Epithelial cell of esophagus (primary cell): Measurements from ENCODE around the gene SRGAP1.

Experiments
- DNase-seq: peaks from one replicate; pipeline ENCODE4 v3.0.0; 2010; ENCODE audit warnings: low read depth
- H3K4me3 ChIP-seq: 2 replicates; pipeline ENCODE4 v1.5.1; 2011; ENCODE audit warnings: mild to moderate bottlenecking, low read length, control low read depth
- CTCF ChIP-seq: IDR thresholded peaks from 2 replicates; pipeline ENCODE4 v1.5.1; 2011; ENCODE audit warnings: low read depth, mild to moderate bottlenecking, low read length, control low read depth, inconsistent platforms; ENCODE audit not compliant: insufficient read depth; ENCODE audit errors: missing control alignments

SRGAP1 gene

GRCh38 chr12:63844391-63845341, at the start of gene SRGAP1:
SRGAP1 (plus strand) TSS chr12:63844700; CDS start chr12:63844817, 117 bp downstream.
- no peak for TF ChIP-seq CTCF
- DNase-seq, result peak; percentile 56
- H3K4me3 ChIP-seq, result peak within 1 kb of the TSS; percentile 66

- no peak for DNase-seq
- H3K4me3 ChIP-seq, result no peak overlapping the region
Observed at GRCh38 chr12:63795032-63795687, 49.3 kb upstream of the SRGAP1 start.

GRCh38 chr12:63795944-63796343, 48.6 kb upstream of the SRGAP1 start:
- TF ChIP-seq CTCF, result no peak
- no peak for DNase-seq
- H3K4me3 ChIP-seq, result no peak overlapping the region

More at GRCh38 chr12:63795032-63795687, 49.3 kb upstream of the SRGAP1 start:
- no peak for TF ChIP-seq CTCF

GRCh38 chr12:63802012-63802608, 42.4 kb upstream of the SRGAP1 start:
- peak; percentile 24 for DNase-seq

GRCh38 chr12:63804746-63805145, 39.8 kb upstream of the SRGAP1 start:
- TF ChIP-seq CTCF, result no peak
- no peak overlapping the region for H3K4me3 ChIP-seq
- no peak for DNase-seq

More at GRCh38 chr12:63802012-63802608, 42.4 kb upstream of the SRGAP1 start:
- peak; percentile 37 for TF ChIP-seq CTCF
- no peak overlapping the region for H3K4me3 ChIP-seq

GRCh38 chr12:63805704-63806672, 38.5 kb upstream of the SRGAP1 start:
- no peak overlapping the region for H3K4me3 ChIP-seq
- no peak for TF ChIP-seq CTCF
- no peak for DNase-seq
